ENCODE results near the gene ARHGAP10. TPM values are rescaled to one million over a fixed set of nuclear protein-coding genes. Genes with fewer than 3 reads are reported as not detected.

Gene ARHGAP10
- total RNA-seq, 4 donors from 2014 or later: 26.5 to 117 (median 29.7) TPM

DNA sequence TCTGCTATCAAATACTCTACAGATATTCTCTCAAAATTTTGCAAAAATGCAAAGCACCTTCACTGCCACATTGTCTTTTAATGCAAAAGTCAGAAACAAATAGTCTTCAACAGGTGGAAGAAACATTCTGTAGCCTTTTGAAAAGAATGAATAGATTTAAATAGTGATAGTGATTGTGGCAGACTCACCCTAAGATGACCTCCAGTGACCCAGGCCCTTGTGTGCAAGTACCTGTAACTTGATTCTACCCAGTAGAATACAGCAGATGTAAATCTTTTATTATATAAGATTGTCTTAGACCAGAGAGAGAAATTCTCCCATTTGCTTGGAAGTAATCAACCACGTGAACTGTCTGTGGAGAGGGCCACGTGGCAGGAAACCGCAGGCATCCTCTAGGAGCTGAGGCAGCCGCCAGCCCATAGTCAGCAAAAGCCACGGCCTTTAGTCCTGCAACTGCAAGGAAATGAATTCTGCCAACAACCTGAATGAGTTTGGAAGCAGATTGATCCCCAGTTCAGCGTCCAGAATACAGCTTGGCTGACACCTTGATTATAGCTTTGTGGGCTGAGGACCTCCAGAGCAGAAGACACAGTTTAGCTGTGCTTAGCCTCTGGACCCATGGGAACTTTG is 272.5 kb downstream of the ARHGAP10 start:
- H3K4me3 ChIP-seq: no peak overlapping the region
- peaks cover 0 to 8% (median 0%) of the 10 kb centered on the region in 3 donors for H3K36me3 ChIP-seq
- intact Hi-C loops (cut with DNase I): no loop called here
- no peaks in the 10 kb centered on the region for H3K9me3 ChIP-seq
- TF ChIP-seq, protein P1, sequence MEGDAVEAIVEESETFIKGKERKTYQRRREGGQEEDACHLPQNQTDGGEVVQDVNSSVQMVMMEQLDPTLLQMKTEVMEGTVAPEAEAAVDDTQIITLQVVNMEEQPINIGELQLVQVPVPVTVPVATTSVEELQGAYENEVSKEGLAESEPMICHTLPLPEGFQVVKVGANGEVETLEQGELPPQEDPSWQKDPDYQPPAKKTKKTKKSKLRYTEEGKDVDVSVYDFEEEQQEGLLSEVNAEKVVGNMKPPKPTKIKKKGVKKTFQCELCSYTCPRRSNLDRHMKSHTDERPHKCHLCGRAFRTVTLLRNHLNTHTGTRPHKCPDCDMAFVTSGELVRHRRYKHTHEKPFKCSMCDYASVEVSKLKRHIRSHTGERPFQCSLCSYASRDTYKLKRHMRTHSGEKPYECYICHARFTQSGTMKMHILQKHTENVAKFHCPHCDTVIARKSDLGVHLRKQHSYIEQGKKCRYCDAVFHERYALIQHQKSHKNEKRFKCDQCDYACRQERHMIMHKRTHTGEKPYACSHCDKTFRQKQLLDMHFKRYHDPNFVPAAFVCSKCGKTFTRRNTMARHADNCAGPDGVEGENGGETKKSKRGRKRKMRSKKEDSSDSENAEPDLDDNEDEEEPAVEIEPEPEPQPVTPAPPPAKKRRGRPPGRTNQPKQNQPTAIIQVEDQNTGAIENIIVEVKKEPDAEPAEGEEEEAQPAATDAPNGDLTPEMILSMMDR (IDR thresholded peaks at IDR 0.05): no peak
- TF ChIP-seq POLR2A (IDR thresholded peaks at IDR 0.05): no peak
- H3K27ac ChIP-seq: no peak overlapping the region
- WGBS, 2 donors: 63 to 68% methylated on average over 6 of the region's 6 CpGs
- DNase-seq: no peak
- peaks cover 8 to 22% (median 12%) of the 10 kb centered on the region in 3 donors for H3K4me1 ChIP-seq
- no peaks in the 10 kb centered on the region for H3K27me3 ChIP-seq

DNA sequence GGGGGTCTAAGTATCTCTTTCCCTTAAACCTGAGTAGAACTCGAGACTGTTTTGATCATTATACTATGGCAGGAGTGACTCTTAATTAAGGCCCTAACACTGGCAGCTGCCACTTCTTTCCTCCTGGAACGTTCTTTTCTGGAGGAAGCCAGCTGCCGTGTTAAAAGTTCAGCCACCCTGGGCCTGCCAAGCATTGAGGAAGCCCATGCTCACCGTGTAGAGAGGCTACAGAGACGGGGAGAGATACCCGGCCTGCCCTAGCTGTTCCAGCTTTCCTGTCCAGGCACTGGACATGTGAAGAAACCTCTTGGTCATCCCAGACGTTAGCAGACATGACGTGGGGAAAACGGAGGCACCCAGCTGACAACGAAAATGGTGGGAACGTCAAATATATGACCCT is 274.1 kb downstream of the ARHGAP10 start:
- TF ChIP-seq, protein P1 (IDR thresholded peaks at IDR 0.05): no peak
- TF ChIP-seq POLR2A (IDR thresholded peaks at IDR 0.05): no peak
- H3K27me3 ChIP-seq: no peaks in the 10 kb centered on the region
- 81 to 86% methylated on average over 11 of the region's 11 CpGs for WGBS, 2 donors
- no peak for DNase-seq
- intact Hi-C loops (cut with DNase I): no loop called here
- H3K4me3 ChIP-seq: no peak overlapping the region
- H3K4me1 ChIP-seq: peaks cover 8 to 22% (median 12%) of the 10 kb centered on the region in 3 donors
- H3K36me3 ChIP-seq: no peaks in the 10 kb centered on the region
- H3K9me3 ChIP-seq: peaks cover 0 to under 1% (median 0%) of the 10 kb centered on the region in 3 donors
- H3K27ac ChIP-seq: peak overlapping the region in 1 of 4 donors; percentile 5

DNA sequence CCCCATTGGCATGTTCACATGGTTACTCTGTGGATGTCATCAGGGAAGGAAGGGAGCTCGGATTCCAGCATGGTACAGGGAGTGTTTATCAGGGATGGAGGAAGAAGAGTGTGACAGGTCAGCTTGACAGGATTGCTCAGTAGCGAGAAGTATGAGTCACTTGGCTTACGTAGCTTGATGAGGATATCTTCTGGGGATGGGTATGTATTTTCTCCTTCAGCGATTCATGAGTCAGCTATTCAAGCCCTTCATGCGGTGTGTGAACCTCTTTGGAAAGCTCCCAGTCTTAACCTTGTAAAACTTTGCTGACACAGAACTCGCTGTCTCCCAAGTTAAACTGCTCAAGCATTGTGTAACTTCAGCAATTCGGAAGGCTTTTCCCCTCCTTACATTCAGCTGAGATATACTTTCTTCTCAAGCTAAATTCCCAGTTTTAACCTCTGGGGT is 275.4 kb downstream of the ARHGAP10 start:
- Histone ChIP-seq H3K27ac (peak overlapping the region; percentile 45 to 67 (median 52)), H3K36me3 (no peaks in the 10 kb centered on the region), H3K27me3 (no peaks in the 10 kb centered on the region), H3K4me1 (peaks cover 8 to 22% (median 12%) of the 10 kb centered on the region in 3 donors), H3K9me3 (peaks cover 0 to 7% (median 0%) of the 10 kb centered on the region in 3 donors), H3K4me3 (peak overlapping the region in 1 of 4 donors; percentile 18)
- intact Hi-C loops (cut with DNase I): no loop called here
- no peak for TF ChIP-seq POLR2A (IDR thresholded peaks at IDR 0.05)
- TF ChIP-seq, protein P1 (IDR thresholded peaks at IDR 0.05): no peak
- 27 to 44% methylated on average over 7 of the region's 7 CpGs for WGBS, 2 donors
- no peak for DNase-seq

DNA sequence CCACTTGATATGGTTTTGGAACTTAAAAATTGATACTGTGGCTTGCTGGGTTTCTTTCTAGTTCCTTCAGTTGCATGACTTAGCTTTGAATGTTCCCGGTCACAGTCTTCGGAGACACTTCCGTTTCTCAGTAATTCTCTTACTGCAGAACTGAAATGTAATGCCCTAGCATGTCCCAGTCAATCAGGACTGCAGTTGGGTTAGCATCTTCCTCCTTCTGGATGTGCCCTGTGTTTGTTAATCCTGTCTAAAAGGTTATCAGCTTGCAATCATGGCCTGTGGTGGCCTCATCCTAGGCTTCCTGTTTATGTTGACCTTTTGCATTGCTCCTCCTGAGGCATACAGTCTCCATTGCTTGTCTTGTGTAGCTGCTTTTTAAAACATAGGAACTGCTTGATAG is 275.9 kb downstream of the ARHGAP10 start:
- no peak for TF ChIP-seq POLR2A (IDR thresholded peaks at IDR 0.05)
- TF ChIP-seq, protein P1 (IDR thresholded peaks at IDR 0.05): no peak
- H3K9me3 ChIP-seq: peaks cover 0 to 7% (median 0%) of the 10 kb centered on the region in 3 donors
- no peak for DNase-seq
- H3K27me3 ChIP-seq: no peaks in the 10 kb centered on the region
- H3K27ac ChIP-seq: peak overlapping the region; percentile 45 to 67 (median 52)
- H3K36me3 ChIP-seq: no peaks in the 10 kb centered on the region
- peak overlapping the region in 1 of 4 donors; percentile 18 for H3K4me3 ChIP-seq
- 48 to 70% methylated on average over 3 of the region's 3 CpGs for WGBS, 2 donors
- peaks cover 8 to 22% (median 12%) of the 10 kb centered on the region in 3 donors for H3K4me1 ChIP-seq
- intact Hi-C loops (cut with DNase I): no loop called here

DNA sequence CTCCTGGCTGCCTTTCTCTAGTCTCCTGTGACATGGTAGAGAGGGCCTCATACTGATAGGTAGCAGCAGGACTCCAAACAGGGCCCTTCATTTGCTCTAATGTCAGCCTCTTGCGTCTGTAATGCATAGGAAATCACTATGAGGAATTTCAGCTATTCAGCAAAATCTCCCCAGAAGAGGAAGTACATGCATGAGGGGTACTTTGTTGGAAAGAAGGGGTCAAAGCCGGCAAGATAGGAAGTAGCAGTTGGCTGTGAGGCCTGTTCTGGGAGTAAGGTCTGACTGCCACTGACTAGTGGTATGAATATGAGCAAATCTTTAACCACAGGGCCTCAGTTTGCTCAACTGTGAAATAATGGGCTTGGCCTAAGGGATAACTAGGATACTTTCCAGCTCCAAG is 283.2 kb downstream of the ARHGAP10 start:
- TF ChIP-seq POLR2A (IDR thresholded peaks at IDR 0.05): no peak
- no peaks in the 10 kb centered on the region for H3K36me3 ChIP-seq
- intact Hi-C loops (cut with DNase I): no loop called here

More for the DNA sequence above, 283.2 kb downstream of the ARHGAP10 start:
- H3K4me3 ChIP-seq: no peak overlapping the region
- WGBS, 2 donors: 56 to 58% methylated on average over 1 to 2 of the region's 2 CpGs
- peaks cover 0 to 7% (median 0%) of the 10 kb centered on the region in 3 donors for H3K9me3 ChIP-seq
- no peaks in the 10 kb centered on the region for H3K27me3 ChIP-seq
- H3K27ac ChIP-seq: no peak overlapping the region
- peaks cover 0 to 36% (median 10%) of the 10 kb centered on the region in 3 donors for H3K4me1 ChIP-seq
- no peak for DNase-seq

Data from esophagus squamous epithelium (tissue), 5 donors.